GM12873 (cell line): ENCODE results near the gene UNC13A.

Experiments
- TF ChIP-seq, protein P1 (sequence below): IDR thresholded peaks from 2 replicates; pipeline ENCODE4 v1.5.1; 2012; ENCODE audit warnings: low read depth, mild to moderate bottlenecking, moderate library complexity, low read length, control low read depth; ENCODE audit not compliant: insufficient read depth; ENCODE audit errors: missing control alignments

Gene UNC13A

DNA sequence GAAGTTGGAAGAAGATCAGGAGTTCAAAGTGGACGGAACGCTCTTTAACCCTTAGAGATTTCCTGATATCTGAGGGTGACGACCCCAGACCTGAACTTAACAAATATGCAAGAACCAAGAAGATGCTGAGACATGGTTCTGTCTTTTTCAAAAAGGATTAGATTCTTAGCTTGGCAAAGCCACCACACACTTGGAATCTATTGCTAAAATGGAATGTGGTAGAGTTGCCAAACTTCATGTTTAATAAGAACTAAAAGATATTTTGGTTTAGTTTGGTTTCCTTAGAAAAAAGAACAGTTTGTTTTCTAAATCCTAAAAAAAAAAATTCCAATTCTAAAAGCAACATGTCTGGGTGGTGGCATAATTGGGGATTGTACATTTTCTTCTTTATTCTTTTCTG lies 29.5 kb downstream of the UNC13A start:
- TF ChIP-seq, protein P1, sequence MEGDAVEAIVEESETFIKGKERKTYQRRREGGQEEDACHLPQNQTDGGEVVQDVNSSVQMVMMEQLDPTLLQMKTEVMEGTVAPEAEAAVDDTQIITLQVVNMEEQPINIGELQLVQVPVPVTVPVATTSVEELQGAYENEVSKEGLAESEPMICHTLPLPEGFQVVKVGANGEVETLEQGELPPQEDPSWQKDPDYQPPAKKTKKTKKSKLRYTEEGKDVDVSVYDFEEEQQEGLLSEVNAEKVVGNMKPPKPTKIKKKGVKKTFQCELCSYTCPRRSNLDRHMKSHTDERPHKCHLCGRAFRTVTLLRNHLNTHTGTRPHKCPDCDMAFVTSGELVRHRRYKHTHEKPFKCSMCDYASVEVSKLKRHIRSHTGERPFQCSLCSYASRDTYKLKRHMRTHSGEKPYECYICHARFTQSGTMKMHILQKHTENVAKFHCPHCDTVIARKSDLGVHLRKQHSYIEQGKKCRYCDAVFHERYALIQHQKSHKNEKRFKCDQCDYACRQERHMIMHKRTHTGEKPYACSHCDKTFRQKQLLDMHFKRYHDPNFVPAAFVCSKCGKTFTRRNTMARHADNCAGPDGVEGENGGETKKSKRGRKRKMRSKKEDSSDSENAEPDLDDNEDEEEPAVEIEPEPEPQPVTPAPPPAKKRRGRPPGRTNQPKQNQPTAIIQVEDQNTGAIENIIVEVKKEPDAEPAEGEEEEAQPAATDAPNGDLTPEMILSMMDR, result no peak

DNA sequence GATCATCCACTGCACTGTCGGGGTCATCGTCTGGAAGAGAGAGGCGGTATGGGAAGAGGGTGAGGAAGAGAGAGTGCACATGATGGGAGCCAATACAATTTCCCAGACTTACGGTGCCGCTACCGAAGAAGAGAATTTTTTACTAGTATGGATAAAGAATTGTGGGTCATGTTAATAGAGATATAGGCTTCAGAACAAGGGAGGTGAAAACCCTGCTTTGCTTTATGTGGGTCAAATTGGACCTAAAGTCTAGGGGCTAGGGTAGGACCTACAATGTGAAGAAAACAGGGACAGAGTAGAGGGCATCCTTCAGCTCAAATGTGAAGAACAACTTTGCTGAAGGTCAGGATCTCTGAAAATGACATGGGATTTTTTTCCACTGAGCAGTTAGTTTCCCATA lies 29.9 kb downstream of the UNC13A start:
- TF ChIP-seq, protein P1, result no peak

DNA sequence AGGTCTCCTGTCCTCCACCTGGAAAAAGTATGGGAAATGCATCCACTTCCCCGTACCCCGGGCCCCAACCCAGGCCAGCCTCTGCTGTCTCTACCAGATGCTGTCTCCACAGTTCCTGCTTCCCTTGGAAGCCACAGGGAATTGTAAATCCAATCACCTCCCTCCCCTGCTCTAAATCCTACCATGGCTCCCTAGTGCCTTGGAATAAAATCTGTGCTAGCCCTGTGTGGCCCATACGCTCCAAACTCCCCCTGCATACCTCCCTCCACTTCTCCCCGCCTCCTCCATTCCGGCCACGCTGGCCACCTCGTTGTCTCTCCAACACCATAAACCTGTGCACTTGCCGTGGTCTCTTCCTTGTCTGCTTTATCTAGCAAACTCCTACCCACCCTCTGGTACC lies 31.2 kb downstream of the UNC13A start:
- TF ChIP-seq, protein P1, result no peak

DNA sequence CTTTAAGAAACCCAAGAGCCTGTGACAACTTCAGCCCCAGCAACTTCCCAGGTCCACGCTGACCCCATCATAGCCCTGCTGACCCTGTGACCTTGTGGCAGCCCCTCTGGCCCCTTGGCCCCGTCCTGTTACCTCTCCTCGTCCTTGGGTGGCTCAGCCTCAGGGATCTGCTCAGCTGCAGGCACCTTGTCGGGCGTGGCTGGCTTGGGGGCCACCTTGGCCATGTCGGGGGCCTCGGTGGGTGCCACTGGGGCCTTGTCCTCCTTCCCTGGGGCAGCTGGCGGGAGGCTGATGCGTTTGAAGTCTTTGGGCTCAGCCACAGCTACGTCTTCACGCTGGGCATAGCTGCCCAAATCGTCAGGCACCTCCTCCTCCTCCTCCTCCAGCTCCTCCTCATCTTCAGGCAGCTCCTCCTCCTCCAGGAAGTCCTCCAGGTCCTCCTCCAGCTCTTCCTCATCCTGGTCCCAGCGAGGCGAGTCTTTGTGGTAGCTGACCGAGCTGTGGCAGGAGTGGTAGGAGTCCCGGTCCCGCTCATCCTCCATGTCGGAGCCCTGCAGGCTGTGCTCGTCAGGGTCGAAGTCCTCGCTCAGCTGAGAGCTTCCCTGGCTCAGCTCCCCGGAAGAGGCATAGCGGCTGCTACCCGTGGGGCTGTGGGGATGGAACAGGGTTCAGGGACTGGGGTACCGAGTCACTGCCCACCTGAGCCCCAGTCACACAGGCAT lies 32.2 kb downstream of the UNC13A start:
- TF ChIP-seq, protein P1, result no peak

DNA sequence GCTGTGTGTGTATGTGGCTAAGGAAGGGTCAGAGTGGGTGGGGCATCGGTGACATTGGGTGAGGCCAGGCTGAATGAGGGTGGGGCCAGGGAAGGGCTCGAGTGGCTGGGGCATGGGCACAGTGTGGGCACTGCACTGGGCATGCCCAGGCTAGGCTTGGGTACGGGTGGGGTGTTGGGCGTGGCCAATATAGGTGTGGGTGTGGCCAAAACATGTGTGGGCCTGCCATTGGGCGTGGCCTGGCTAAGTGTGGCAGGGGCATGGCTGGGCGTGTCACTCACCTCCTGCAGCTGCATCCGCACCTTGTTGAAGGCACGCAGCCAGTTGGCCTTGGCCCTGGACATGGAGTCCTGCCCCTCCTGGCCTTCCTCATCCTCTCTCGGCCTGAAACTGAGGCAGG lies 33.2 kb downstream of the UNC13A start:
- TF ChIP-seq, protein P1, result no peak

DNA sequence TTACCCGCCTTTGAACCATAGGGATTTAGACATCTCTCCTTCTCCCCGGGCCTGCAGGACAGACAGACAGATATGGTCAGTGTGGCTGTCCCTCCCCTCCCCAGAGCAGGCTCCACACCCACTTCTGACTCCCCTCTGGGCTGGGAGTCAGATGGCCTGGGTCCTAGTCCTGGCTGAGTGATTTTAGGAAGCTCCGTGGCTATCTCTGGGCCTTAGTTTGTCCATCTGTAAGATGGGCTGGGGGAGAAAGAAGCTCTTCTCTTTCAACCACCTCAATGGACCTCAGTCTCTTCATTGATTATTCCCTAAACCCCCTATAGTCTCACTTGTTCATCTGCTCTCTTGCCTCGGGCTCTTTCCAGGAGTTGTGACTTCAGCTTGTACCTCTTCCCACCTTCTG lies 35.5 kb downstream of the UNC13A start:
- TF ChIP-seq, protein P1, result no peak

DNA sequence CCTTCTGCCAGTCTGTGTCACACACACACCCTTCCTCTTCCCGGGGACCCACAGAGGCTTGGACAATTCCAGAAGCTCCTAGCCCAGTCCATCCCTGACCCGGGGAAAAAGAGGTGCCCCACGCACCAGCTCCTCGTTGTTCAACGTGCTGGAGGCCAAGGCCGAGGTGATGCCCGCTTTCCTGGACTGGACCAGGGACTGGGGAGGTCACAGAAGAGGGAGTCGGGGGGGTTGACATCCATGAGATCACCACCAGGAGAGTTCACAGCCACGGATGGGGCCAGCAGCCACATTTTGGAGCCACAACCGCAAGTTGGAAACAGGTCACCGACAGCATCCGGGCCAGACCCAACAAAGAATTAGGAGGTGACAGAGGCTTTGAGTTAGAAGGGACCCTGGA lies 39.4 kb downstream of the UNC13A start:
- TF ChIP-seq, protein P1, result no peak
